Neural crest cell (in vitro differentiated cells): ENCODE results near the gene HS6ST2. TPM values are rescaled to one million over a fixed set of nuclear protein-coding genes. Genes with fewer than 3 reads are reported as not detected.

Experiments
- DNase-seq: peaks from one replicate; pipeline ENCODE4 v3.0.0; 2021; ENCODE audit warnings: low read depth, mixed read lengths, low spot score
- H3K27ac Mint-ChIP-seq: one replicate; pipeline ENCODE4 v1.8.0; 2021; ENCODE audit warnings: mild to moderate bottlenecking, mixed read lengths; ENCODE audit not compliant: unreplicated experiment
- H3K27me3 Mint-ChIP-seq: 2 replicates; pipeline ENCODE4 v1.8.0; 2021; ENCODE audit warnings: low read depth, mild to moderate bottlenecking, mixed read lengths
- H3K36me3 Mint-ChIP-seq: 2 replicates; pipeline ENCODE4 v1.8.0; 2021; ENCODE audit warnings: low read depth, mild to moderate bottlenecking, mixed read lengths
- H3K4me1 Mint-ChIP-seq: 2 replicates; pipeline ENCODE4 v1.8.0; 2021; ENCODE audit warnings: mixed read lengths
- H3K4me3 Mint-ChIP-seq: one replicate; pipeline ENCODE4 v1.8.0; 2021; ENCODE audit warnings: mild to moderate bottlenecking, mixed read lengths
- H3K9me3 Mint-ChIP-seq: 2 replicates; pipeline ENCODE4 v1.8.0; 2021; ENCODE audit warnings: mixed read lengths
- total RNA-seq: library from RNA; stranded (reverse); gene quantifications from 2 replicates; pipeline ENCODE4 v1.2.1, GENCODE V29; 2021
- TF ChIP-seq, protein P1 (sequence below): fragments of 200-600 bp; sonication (generic); conservative IDR thresholded peaks from 2 replicates; pipeline ENCODE4 v1.5.0; 2021; ENCODE audit warnings: antibody characterized with exemption, mild to moderate bottlenecking

The HS6ST2 gene
- total RNA-seq, 1 donor from 2014 or later: 13.9 TPM

DNA sequence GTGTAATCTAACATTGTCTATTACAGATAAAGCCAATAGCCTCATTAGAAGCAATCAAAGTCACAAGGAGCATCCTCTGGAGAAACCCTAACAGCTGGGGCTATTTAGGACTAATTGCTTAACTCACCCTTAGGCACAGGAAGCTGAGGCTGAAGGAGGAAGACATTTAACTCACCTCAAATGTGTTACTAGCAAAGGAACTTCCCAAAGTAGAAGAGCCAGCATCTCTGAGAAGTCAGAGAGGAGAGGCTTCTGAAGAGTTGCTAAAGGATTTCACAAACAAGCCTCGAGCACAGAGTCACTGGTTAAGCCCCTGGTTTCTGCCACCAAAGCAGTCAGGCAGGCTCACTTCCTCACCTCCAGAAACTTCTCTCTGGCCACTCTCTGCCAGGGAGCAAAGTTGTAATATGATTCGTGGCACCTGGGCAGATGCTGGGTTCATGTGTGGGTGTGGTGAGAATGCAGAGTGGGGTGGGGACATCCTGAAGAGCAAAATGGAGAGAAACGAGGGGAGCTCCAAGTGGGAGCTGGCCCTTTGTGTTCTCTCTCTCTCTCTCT, 201.3 kb downstream of the HS6ST2 start:
- no peak for DNase-seq
- H3K4me1 Mint-ChIP-seq: peaks cover 63% of the 10 kb centered on the region
- H3K4me3 Mint-ChIP-seq: no peak overlapping the region
- no peaks in the 10 kb centered on the region for H3K36me3 Mint-ChIP-seq
- TF ChIP-seq, protein P1, sequence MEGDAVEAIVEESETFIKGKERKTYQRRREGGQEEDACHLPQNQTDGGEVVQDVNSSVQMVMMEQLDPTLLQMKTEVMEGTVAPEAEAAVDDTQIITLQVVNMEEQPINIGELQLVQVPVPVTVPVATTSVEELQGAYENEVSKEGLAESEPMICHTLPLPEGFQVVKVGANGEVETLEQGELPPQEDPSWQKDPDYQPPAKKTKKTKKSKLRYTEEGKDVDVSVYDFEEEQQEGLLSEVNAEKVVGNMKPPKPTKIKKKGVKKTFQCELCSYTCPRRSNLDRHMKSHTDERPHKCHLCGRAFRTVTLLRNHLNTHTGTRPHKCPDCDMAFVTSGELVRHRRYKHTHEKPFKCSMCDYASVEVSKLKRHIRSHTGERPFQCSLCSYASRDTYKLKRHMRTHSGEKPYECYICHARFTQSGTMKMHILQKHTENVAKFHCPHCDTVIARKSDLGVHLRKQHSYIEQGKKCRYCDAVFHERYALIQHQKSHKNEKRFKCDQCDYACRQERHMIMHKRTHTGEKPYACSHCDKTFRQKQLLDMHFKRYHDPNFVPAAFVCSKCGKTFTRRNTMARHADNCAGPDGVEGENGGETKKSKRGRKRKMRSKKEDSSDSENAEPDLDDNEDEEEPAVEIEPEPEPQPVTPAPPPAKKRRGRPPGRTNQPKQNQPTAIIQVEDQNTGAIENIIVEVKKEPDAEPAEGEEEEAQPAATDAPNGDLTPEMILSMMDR: no peak
- H3K27me3 Mint-ChIP-seq: no peaks in the 10 kb centered on the region
- H3K27ac Mint-ChIP-seq: no peak overlapping the region
- no peaks in the 10 kb centered on the region for H3K9me3 Mint-ChIP-seq

DNA sequence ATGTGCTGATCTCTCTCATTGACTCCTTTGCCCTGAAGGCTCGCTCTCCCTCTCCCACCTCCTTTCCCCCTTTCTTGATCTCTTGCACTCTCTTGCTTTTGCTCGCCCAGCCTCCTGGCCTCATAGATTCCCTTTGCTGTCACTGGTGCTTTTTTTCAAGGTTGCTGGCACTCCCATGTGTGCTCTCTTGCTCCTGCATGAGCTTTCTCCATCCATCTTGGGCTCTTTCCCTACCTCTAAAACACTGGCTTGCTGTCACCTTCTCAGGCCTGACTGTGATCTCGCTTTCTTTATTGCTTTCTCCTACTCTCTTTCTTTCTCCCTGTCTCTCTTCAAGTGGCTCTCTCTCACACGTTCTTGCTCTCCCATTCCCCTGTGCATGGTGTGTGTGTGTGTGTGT, 202.0 kb downstream of the HS6ST2 start:
- Mint-ChIP-seq H3K4me1 (peaks cover 62% of the 10 kb centered on the region), H3K27ac (no peak overlapping the region), H3K4me3 (no peak overlapping the region), H3K9me3 (no peaks in the 10 kb centered on the region), H3K27me3 (no peaks in the 10 kb centered on the region), H3K36me3 (no peaks in the 10 kb centered on the region)
- TF ChIP-seq, protein P1: no peak
- no peak for DNase-seq

DNA sequence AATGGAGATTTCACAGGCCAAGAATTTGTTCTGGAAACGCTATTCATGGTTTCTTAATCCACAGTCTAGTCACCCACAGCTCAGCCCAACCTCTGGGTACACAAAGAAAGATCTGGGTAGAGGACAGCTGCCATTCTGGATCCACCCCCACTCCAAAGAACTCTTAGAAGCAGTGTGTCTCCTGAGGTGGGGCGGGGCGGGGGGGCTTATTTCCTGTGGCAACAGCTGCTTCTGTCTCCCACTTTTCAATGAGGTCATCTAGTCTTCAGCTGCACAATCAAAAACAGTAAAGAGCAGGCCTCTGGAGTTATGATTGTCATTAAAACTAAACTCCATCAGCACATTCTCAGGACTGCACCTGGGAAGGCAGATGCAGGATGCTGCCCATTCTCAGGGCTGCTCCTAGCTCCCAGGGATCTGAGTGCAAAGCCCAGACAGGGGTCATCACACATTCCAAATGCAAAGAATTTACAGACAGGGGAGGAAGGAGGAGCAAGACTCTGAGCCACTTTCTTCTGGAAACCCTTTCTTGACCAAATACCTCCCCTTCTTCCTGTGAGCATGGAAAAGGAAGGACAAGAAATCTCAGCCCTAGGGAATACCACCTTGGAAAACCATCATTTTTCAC, 207.3 kb downstream of the HS6ST2 start:
- Mint-ChIP-seq H3K27me3 (no peaks in the 10 kb centered on the region), H3K9me3 (no peaks in the 10 kb centered on the region), H3K4me1 (peaks cover 30% of the 10 kb centered on the region), H3K27ac (peak overlapping the region; percentile 53), H3K36me3 (no peaks in the 10 kb centered on the region), H3K4me3 (no peak overlapping the region)
- TF ChIP-seq, protein P1: no peak
- no peak for DNase-seq

DNA sequence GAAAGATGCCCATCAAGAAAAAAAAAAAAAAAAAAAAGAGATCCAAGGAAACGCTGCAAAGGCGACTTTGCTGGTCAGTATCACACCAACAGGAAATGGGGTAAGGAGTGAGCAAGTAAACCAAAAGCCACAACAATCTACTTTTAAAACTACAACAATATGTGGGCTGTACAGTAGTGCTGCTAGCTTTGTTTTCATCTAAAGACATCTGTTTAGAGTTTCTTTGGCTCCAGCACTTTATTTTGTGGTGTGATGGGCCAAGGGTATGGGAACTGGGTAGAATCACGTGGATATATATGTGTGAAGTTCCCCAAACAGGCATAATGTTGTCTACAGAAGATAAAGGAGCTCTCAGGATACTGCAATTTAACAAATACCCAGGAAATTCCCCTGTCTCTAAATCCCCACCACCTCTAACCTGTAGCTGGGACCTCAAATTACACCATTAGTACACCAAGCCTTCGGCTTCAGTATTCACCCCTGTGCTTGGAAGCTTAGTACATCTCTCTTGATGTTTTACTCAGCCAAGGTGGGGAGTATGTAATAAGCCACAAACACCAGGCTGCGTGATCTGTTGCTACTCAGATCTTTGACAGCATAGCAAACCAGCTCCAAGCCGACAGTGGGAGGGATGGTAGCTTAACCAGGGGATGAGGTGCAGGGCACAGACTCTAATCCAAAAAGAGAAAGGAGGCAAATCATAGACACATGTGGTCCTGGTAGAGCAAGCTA, 207.9 kb downstream of the HS6ST2 start:
- Mint-ChIP-seq H3K27me3 (no peaks in the 10 kb centered on the region), H3K36me3 (no peaks in the 10 kb centered on the region), H3K9me3 (no peaks in the 10 kb centered on the region), H3K27ac (peak overlapping the region; percentile 53), H3K4me1 (peaks cover 30% of the 10 kb centered on the region), H3K4me3 (no peak overlapping the region)
- DNase-seq: no peak
- TF ChIP-seq, protein P1: no peak

DNA sequence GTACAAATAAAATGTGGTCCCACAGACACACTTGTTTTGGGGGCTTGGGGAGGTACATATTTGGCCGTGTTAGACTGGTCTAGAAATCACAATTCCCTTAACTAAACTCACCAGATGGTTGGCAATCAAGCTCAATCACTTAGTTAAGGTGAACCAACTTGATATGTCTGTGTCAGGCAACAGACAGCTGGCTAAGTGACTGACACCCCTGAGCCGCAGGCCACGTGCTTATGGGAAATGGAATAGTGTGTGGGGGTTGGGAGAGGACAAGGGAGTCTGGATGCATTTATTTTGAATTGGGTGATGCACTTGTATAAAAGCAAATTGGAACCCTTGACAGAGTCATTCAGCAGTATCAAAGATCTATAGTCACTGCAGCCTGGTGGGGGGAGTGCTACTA, 209.0 kb downstream of the HS6ST2 start:
- TF ChIP-seq, protein P1: no peak
- H3K36me3 Mint-ChIP-seq: no peaks in the 10 kb centered on the region
- no peaks in the 10 kb centered on the region for H3K27me3 Mint-ChIP-seq
- no peak overlapping the region for H3K4me3 Mint-ChIP-seq
- H3K4me1 Mint-ChIP-seq: peaks cover 34% of the 10 kb centered on the region
- no peaks in the 10 kb centered on the region for H3K9me3 Mint-ChIP-seq
- no peak for DNase-seq
- H3K27ac Mint-ChIP-seq: no peak overlapping the region
